HG03342 (cell line): Measurements from ENCODE around the gene OPHN1.
"Not testable (repeated sequence)": the region's sequence is repeated elsewhere in the genome, so short reads cannot be mapped to it uniquely, and the experiment has no call there.

Experiments used
- ATAC-seq: cut with Tn5 transposase; IDR thresholded peaks from one replicate; pipeline ENCODE4 v1.9.1; 2021; ENCODE audit warnings: mild to moderate bottlenecking, moderate library complexity; ENCODE audit not compliant: unreplicated experiment

OPHN1 gene

GRCh38 chrX:68369559-68369958, 63.7 kb downstream of the OPHN1 start:
- ATAC-seq: no peak

DNA sequence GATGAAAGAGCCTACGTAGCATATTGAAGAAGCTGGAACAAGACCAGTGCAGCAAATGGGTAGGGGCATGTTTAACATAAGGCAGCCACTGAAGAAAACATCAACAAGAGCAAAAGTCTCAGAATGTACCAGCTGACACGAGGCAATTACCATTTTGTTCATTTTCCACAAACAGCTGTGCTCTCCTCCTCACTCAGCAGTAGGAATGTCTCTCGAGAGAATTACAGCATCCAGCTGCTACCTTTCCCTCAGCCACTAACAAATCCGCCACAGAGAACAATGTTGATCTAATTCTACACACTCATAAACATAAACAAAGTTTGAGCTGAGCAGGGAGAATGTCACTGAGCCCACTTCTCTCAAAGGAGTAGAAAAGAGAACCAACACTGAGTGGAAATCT, 68.0 kb downstream of the OPHN1 start:
- ATAC-seq: no peak

DNA sequence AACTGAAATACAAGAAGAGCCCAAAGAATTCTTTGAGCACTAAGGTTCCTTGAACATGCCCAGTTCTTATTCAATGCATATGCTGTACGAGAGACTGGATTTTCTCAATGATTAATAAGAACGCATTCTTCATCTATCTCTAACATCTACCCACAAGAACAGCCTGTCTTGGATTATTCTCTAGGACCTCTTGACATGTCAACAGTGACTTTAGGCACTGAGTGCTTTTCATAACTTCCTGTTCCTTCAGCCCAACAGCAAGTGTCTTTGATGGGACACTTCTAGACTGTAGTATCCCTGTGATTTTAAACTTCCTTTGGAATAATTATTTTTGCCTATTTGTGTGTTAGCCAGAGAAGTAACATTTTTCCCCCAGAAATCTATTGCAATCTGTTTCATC, 69.3 kb downstream of the OPHN1 start:
- no peak for ATAC-seq

DNA sequence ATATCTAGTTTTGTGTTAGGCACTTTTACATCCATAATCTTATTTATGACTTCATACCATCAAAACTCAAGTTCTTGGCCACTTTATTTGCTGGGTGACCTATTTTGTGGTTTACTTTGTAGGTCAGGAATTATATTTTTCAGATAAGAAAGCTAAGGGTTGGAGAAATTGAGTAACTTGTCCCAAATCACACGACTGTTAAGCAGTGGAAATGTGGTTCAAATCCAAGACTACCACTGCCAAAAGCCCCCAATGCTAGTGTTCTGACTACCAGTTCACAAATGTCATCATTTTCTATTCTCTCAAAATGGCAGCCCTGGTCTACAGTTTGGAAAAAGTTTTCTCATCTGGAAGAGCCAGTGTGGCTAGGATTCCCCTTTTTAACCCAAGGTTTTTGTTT, 74.6 kb downstream of the OPHN1 start:
- no peak for ATAC-seq

GRCh38 chrX:68355629-68355920, 77.7 kb downstream of the OPHN1 start:
- no peak for ATAC-seq

DNA sequence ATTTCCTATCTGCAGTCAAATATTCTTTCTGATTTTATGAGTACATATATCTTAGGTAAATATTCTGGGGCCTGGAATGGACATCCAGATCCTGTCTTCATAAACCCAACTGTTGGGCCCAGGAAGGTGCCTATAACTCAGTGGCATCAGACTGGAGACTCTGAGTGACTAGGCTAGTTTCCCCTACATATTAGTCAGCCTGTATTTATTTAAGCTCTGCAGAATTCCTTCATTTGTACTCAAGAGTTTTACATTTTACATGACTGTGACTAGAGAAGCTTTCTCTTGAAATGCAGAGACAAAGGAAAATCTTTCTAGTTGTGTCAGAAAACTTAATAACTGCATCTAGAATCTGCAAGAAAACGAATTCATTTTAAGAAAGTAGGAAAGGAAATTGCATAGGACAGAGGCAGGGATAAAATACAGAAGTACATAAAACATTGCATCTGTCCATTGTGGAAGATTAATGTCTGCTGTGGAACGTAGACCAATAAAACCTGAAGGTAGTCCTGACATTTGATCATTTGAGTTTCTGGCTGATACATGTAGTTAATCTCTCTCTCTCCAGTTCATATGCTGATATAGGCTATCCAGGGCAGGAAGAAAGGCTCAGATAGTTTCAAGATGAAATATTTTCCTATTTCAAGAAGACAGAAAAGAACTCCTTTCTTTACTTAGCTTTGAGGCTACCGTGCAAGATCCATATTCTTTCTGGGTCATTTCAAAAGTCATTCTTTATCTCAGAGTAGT, 78.2 kb downstream of the OPHN1 start:
- no peak for ATAC-seq

GRCh38 chrX:68345025-68345424, 88.3 kb downstream of the OPHN1 start:
- no peak for ATAC-seq

- no peak for ATAC-seq
Observed at GRCh38 chrX:68343551-68343950, 89.7 kb downstream of the OPHN1 start.

GRCh38 chrX:68332201-68332731, 101.0 kb downstream of the OPHN1 start:
- no peak for ATAC-seq

GRCh38 chrX:68326841-68327240, 106.5 kb downstream of the OPHN1 start:
- not testable (repeated sequence) for ATAC-seq

GRCh38 chrX:68307769-68308168, 125.5 kb downstream of the OPHN1 start:
- no peak for ATAC-seq

DNA sequence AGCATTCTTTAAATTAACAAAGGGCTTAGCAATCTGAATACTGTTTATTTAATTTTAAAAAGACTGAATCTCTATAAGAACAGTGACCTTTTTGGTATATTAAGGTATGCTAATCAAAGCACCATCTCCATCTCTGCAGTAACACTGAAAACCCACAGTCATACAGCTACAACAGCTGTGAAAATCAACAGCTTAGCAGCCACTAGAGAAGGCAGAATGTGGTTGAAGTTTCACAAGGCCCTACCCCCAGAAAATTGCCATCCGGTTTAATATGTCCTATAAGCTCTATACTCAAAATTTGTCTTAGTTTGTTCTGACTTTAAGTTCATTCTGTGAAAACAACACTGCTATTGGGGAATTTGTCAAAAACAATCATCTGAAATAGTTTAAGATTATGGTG, 128.7 kb downstream of the OPHN1 start:
- no peak for ATAC-seq

DNA sequence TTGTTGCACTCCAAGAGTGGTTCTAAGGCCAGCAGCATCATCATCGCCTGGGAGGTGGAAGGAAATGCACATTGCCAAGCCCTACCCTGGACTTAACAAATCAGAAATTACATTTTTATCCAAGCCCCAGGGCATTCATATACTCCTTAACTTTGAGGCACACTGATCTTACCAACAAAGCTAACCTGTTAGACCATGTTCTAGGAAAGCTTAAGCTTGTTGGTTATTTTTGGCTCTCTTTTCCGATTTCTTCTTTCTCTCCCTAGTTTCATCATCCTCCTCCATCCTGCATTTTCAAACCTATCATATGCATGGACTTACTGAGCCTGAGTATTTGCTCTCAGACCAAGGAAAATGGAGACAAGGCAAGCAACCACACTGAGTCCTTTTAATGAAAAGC, 133.4 kb downstream of the OPHN1 start:
- ATAC-seq: no peak

- no peak for ATAC-seq
Observed at GRCh38 chrX:68292471-68292870, 140.8 kb downstream of the OPHN1 start.

GRCh38 chrX:68288127-68288526, 145.2 kb downstream of the OPHN1 start:
- ATAC-seq: no peak

DNA sequence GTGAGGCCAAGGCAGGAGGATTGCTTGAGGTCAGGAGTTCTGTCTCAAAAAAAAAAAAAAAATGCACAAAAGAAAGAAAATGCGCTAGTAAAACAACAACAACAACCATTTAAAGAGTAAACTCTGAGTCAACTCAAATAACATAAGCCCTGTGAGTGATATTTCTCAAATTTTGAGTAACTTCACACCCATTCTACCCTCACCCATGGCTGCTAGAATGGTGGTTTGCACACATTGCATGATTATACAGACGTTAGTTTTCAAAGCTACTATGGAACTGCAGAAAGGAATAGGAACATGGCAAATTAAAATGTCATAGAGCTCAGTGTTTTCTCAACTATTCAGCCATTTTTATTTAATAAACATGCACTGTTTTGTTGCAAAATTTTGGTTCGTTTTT, 145.9 kb downstream of the OPHN1 start:
- ATAC-seq: no peak

GRCh38 chrX:68286980-68287379, 146.3 kb downstream of the OPHN1 start:
- no peak for ATAC-seq

GRCh38 chrX:68286076-68286475, 147.2 kb downstream of the OPHN1 start:
- ATAC-seq: no peak

DNA sequence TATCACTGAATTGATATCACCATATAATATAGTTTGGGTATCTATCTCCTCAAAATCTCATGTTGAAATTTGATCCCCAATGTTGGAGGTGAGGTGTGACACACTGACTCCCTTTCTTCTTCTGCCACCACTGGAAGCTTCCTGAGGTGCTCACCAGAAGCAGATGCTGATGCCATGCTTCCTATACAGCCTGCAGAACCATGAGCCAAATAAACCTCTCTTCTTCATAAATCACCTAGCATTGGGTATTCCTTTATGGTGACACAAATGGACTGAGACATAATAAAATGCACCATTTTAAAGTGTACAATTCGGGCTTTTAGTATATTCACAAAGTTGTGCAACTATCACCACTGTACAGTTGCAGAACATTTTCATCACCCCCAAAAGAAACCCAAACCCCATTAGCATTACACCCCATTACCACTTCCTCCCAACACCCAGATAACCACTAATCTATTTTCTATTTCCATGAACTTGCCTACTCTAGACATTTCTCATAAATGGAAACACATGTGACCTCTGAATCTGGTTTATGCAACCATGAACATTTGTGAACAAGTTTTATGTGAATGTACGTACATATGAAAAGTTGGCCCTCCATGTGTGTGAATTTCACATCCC, 148.9 kb downstream of the OPHN1 start:
- ATAC-seq: no peak

GRCh38 chrX:68273887-68274286, 159.4 kb downstream of the OPHN1 start:
- no peak for ATAC-seq

DNA sequence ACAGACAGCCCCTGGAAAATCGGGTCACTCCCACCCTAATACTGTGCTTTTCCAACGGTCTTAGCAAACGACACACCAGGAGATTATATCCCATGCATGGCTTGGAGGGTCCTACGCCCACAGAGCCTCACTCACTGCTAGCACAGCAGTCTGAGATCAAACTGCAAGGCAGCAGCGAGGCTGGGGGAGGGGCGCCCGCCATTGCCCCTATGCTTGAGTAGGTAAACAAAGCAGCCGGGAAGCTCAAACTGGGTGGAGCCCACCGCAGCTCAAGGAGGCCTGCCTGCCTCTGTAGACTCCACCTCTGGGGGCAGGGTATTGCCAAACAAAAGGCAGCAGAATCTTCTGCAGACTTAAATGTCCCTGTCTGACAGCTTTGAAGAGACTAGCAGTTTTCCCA, 168.5 kb downstream of the OPHN1 start:
- ATAC-seq: not testable (repeated sequence)

- no peak for ATAC-seq
Observed at GRCh38 chrX:68261060-68261672, 172.1 kb downstream of the OPHN1 start.
